Hepatocyte (in vitro differentiated cells): Measurements from ENCODE around the gene GPER1.

Experiments
- CTCF ChIP-seq: fragments of 200-600 bp; sonication (generic); IDR thresholded peaks from 2 replicates; pipeline ENCODE4 v1.5.1; 2016; ENCODE audit warnings: antibody characterized with exemption, mild to moderate bottlenecking; ENCODE audit not compliant: poor library complexity
- EZH2 ChIP-seq: fragments of 200-600 bp; sonication (generic); IDR thresholded peaks from 2 replicates; pipeline ENCODE4 v1.6.1; 2016; ENCODE audit warnings: antibody characterized with exemption, mild to moderate bottlenecking, borderline replicate concordance

DNA sequence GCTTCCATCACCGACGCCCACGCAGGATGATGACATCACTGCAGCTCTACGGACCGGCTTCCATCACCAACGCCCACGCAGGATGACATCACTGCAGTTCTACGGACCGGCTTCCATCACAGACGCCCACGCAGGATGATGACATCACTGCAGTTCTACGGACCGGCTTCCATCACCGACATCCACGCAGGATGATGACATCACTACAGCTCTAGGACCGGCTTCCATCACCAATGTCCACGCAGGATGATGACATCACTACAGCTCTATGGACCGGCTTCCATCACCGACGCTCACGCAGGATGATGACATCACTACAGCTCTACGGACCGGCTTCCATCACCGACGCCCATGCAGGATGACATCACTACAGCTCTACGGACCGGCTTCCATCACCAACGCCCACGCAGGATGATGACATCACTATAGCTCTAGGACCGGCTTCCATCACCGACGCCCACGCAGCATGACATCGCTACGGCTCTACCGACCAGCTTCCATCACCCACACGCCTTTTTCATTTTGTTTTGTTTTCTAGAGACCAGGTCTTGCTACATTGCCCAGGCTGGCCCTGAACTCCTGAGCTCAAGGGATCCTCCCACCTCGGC is 29.5 kb downstream of the GPER1 start:
- TF ChIP-seq CTCF (no peak), EZH2 (no peak)
